ENCODE measurements around the gene SV2C.

Gene SV2C

GRCh38 chr5:76165711-76166374, 82.7 kb downstream of the SV2C start:
- DNase-seq = no peak

- DNase-seq = no peak
Observed at GRCh38 chr5:76166886-76167576, 83.8 kb downstream of the SV2C start.

DNA sequence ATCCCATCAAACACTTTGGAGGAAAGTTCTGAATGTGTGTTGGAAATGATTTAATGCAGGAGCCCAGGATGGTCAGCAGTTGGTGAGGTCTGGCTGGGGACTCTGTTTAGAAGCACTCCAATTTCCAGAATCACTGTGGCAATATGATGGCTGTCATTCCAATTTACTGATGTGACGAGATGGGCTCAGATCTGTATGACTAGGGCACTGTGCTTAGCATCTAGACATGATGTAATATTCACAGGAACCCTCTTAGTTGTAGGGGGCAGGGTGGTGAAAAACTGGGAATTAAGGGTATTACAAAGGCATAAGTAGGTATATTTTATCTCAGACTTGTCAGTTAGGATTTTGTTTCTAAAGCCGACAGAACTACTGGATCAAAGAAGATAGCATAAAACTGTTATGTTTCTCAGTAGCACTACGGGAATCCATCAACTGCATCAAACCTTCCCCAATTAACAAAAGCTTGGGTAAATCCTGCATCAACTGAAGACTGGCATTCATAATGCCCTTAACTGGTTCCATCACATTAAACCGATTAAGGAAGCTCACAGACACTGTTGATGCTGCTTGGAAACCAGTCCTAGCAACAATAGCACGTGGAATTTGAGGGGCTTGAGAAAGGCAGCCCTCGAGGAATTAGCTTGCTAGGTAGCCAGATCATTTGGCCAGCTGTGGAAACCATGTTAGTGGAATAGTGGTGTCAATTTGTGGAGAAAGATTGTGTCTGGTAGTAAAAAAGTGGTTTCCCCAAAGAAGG, 86.1 kb downstream of the SV2C start:
- no peak for DNase-seq

- no peak for DNase-seq
Observed at GRCh38 chr5:76174101-76174500, 90.9 kb downstream of the SV2C start.

DNA sequence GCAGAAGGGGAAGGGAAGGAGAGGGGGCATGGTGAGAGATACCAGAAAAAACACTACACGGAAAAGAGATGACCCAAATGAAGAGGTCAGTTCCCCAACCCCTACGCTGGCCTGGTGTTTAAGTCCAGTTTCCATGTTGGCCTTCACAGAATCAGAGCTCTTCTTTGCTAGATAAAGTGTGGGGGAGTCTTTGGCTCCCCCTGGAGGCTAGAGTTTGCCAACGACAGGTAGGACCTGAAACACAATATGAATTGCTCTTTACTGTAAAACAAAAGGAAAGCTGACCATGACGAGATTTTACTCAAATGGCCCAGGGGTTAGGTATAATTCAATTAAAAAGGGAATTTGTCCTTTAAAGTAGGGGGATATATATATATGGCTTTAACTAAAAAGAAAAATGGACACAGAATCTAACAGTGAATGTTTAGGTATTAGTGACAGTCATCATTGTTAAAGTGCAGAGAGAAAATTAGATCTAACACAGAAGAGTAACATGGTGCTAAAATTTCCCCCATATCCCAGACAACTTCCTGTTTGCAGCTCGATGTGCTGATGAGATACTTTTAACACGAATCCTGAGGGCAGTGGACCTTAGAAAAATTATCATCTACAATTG, 92.0 kb downstream of the SV2C start:
- DNase-seq = peak; percentile 32

DNA sequence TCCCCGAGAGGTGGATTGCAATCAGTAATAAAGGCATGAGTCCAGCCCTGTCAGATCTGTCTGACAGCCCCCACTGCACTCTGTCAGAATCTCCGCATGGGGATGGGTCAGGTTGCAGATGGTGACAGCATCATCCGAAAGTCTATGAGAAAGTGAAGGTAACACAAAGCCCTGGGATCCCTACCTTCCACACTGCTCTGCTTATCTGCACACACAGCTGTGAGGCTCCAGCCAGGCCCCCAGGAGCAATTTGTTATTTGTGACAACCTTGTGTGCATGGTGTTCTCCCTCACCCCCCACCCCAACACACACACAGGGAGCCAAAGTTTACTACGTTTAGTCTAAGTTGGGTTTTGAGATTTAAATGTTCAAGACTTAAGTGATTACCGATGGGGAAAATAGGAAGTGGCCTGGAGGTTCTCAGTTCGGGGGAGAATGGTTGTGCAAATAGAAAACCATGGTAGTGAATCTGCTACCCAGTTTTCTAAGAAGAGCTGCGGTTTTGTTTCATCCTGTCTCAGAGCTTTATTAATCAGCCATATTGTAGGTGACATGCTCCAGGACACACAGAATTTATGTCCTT, 92.7 kb downstream of the SV2C start:
- DNase-seq = no peak

- DNase-seq = no peak
Observed at GRCh38 chr5:76177978-76178377, 94.8 kb downstream of the SV2C start.

- no peak for DNase-seq
Observed at GRCh38 chr5:76178913-76179312, 95.7 kb downstream of the SV2C start.

GRCh38 chr5:76180814-76181805, 97.9 kb downstream of the SV2C start:
- DNase-seq = no peak

GRCh38 chr5:76187386-76187785, 104.2 kb downstream of the SV2C start:
- DNase-seq = no peak

DNA sequence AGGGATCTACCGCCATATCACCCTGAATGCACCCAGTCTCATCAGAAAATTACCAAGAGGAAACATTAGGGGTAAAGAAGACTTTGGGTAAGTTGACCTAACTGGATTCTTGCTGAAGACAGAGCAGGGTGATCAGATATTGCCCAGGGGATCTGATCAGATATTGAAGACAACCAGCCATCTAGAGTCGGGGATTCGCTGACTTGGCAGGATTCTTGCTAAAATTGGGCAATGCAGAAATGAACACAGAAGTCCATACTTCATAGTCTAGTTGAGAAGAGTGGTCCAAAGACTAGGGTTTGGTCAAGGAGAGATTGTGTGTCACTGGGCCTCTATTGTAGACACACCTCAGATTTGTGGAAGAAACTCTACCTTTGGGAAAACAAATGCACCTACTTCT, 107.2 kb downstream of the SV2C start:
- DNase-seq = no peak

DNA sequence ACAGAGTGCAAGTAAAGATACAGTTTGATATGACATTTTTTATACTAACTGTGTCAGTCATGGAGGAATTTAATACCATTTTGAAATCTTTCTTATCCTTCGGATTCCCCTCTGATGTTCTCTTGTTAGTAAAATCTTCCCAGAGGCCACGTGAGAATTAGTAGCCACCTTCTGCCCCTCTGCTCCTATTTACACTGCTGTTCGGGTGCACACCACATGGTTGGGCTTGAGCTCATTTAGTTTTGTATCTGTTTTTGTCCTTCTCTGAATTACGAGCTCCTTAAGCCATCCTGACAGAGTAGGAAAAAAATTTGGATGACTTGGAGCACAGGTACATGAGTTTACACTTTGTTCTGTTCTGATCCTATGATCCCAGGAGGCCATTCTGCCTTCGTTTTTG, 109.7 kb downstream of the SV2C start:
- no peak for DNase-seq

GRCh38 chr5:76193635-76194034, 110.5 kb downstream of the SV2C start:
- no peak for DNase-seq

GRCh38 chr5:76194340-76194739, 111.2 kb downstream of the SV2C start:
- no peak for DNase-seq

- DNase-seq = no peak
Observed at GRCh38 chr5:76196457-76196856, 113.3 kb downstream of the SV2C start.

DNA sequence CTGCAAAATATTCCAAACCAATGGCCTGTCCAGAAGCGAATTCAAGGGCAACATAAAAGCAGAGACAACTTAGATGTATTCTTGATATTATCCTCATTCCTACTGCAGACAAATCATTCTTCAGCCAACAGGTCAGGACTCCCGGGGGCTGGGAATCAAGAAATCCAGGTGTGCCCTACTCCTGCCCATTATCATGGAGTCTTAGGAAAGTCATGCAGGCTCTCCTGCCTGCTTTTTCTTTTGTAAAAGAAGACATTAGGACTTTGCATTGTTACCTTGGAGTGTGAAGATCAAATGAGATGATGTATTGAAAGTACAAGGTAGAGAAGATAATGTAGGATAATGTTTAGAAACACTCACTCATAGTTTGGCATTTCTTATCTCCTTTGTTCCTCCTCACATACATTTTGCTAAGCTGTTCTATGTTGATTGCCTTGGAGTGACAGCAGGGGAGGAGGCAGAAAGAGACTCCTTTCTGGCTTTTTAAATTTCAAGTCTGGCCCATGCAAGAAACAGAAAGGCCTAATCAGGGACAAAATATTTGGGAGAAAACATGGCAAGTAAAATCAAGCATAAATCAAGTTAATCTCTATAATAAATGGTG, 113.8 kb downstream of the SV2C start:
- no peak for DNase-seq

GRCh38 chr5:76197726-76198125, 114.5 kb downstream of the SV2C start:
- DNase-seq = no peak

DNA sequence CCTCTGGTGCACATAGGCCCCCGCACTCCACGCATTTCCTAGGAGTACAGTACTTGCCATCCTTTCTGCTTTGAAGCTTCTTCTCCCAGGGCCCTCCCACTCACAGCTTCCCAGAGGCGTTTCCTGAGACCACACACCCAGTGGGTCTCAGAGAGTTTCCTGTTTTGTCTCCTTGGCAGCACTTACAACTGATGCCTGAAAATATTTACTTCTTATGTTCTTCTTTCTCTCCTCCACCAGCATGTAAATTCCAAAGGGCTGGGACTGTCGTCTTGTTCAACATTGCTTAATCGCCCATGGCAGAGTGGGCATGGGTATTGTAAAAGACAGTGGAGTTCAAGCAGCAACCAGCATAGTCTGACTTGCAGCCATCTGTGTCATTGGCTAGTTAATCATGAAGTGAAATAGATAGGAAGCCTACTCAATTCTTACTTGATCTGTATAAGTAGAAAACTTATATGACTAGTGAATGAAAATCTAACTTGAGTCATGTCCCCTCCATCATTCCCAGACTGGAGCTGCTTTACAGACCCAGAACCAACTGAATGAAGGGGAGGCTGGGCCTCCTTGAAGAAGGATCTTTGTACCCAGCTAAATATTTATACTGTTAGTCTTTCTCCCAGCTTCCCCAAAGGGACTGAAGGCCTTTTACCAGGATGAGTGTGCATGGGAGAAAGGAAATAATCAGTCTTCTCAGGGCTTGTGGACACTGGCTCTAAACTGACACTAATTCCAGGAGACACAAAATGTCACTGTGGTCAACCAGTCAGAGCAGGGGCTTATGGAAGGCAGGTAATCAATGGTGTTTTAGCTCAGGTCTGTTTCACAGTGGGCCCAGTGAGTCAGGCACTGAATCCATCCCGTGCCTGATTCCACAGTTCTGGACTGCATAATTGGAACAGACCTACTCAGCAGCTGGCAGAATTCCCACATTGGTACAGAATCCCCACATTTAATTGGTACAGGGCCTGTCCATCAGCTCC, 116.4 kb downstream of the SV2C start:
- no peak for DNase-seq

GRCh38 chr5:76202182-76202581, 119.0 kb downstream of the SV2C start:
- no peak for DNase-seq

DNA sequence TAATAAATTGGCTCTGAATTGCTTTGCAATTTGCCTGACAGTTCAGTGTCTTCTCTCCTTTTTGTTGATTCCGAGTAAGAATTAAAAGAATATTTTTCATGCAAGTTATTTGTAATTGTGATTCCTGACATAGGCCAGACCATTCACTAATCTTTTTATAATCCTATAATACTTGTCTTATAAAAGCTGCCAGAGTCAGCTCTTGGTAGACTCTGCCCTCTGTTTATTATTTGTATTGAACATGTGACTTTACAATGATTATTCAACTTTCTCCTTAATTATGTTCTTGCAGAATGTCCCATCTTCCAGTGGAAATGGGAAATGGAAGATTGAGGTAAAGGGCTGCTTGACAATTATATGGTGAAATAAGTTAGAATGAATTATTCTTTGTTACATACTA, 121.0 kb downstream of the SV2C start:
- no peak for DNase-seq

All from SHP77 treated with DMSO at 0.1 percent for 48 hours (cell line).